GM03348 (cell line): ENCODE results near the gene NSUN6.
"Not testable (repeated sequence)": the region's sequence is repeated elsewhere in the genome, so short reads cannot be mapped to it uniquely, and the experiment has no call there.

Experiments
- DNase-seq: peaks from one replicate; pipeline ENCODE4 v3.0.0; 2012; ENCODE audit warnings: low spot score

The NSUN6 gene

GRCh38 chr10:18608596-18608995 lies 42.8 kb downstream of the NSUN6 start:
- DNase-seq: no peak

GRCh38 chr10:18607503-18608378 lies 43.6 kb downstream of the NSUN6 start:
- peak; percentile 74 for DNase-seq

GRCh38 chr10:18606051-18606695 lies 45.2 kb downstream of the NSUN6 start:
- no peak for DNase-seq

- DNase-seq: no peak
Observed at GRCh38 chr10:18601321-18601720, 50.1 kb downstream of the NSUN6 start.

- DNase-seq: no peak
Observed at GRCh38 chr10:18599392-18599791, 52.0 kb downstream of the NSUN6 start.

GRCh38 chr10:18594574-18595156 lies 56.7 kb downstream of the NSUN6 start:
- DNase-seq: no peak

- DNase-seq: not testable (repeated sequence)
Observed at GRCh38 chr10:18591141-18591540, 60.2 kb downstream of the NSUN6 start.

- not testable (repeated sequence) for DNase-seq
Observed at GRCh38 chr10:18586637-18587036, 64.8 kb downstream of the NSUN6 start.

GRCh38 chr10:18583575-18584270 lies 67.7 kb downstream of the NSUN6 start:
- no peak for DNase-seq

GRCh38 chr10:18582803-18583202 lies 68.6 kb downstream of the NSUN6 start:
- DNase-seq: no peak

GRCh38 chr10:18577823-18578685 lies 73.3 kb downstream of the NSUN6 start:
- DNase-seq: no peak

- no peak for DNase-seq
Observed at GRCh38 chr10:18576586-18576985, 74.8 kb downstream of the NSUN6 start.

- DNase-seq: no peak
Observed at GRCh38 chr10:18572959-18573561, 78.3 kb downstream of the NSUN6 start.

GRCh38 chr10:18571780-18572179 lies 79.6 kb downstream of the NSUN6 start:
- DNase-seq: no peak

- no peak for DNase-seq
Observed at GRCh38 chr10:18571076-18571475, 80.3 kb downstream of the NSUN6 start.

- DNase-seq: not testable (repeated sequence)
Observed at GRCh38 chr10:18570386-18570785, 81.0 kb downstream of the NSUN6 start.

GRCh38 chr10:18567343-18567856 lies 84.0 kb downstream of the NSUN6 start:
- no peak for DNase-seq

- DNase-seq: no peak
Observed at GRCh38 chr10:18566177-18566576, 85.2 kb downstream of the NSUN6 start.

GRCh38 chr10:18565006-18565405 lies 86.4 kb downstream of the NSUN6 start:
- no peak for DNase-seq

- no peak for DNase-seq
Observed at GRCh38 chr10:18563003-18563726, 88.2 kb downstream of the NSUN6 start.
